Trophoblast cell (in vitro differentiated cells and primary cell): ENCODE measurements around the gene GLIPR2.

Experiments
- DNase-seq, 2 donors: peaks; one replicate each; pipeline ENCODE4 v3.0.0-alpha.2; 2016
- H2AFZ ChIP-seq: 2 replicates; pipeline ENCODE4 v1.6.1; 2013; ENCODE audit warnings: low read length, moderate library complexity, mild to moderate bottlenecking; ENCODE audit not compliant: insufficient read depth, poor library complexity
- H2AK5ac ChIP-seq: 2 replicates; pipeline ENCODE4 v1.6.1; 2013; ENCODE audit warnings: mild to moderate bottlenecking, low read length
- H2BK120ac ChIP-seq: 2 replicates; pipeline ENCODE4 v1.6.1; 2013; ENCODE audit warnings: low read length, mild to moderate bottlenecking, moderate library complexity; ENCODE audit not compliant: insufficient read depth, poor library complexity
- H2BK12ac ChIP-seq: 2 replicates; pipeline ENCODE4 v1.6.1; 2013; ENCODE audit warnings: mild to moderate bottlenecking, low read length, moderate library complexity
- H2BK5ac ChIP-seq: 2 replicates; pipeline ENCODE4 v1.6.1; 2013; ENCODE audit warnings: low read length, low read depth, moderate library complexity, mild to moderate bottlenecking; ENCODE audit not compliant: poor library complexity
- H3K14ac ChIP-seq: 2 replicates; pipeline ENCODE4 v1.6.1; 2013; ENCODE audit warnings: mild to moderate bottlenecking, low read length
- H3K18ac ChIP-seq: 2 replicates; pipeline ENCODE4 v1.6.1; 2013; ENCODE audit warnings: mild to moderate bottlenecking, low read length
- H3K23ac ChIP-seq: 2 replicates; pipeline ENCODE4 v1.6.1; 2013; ENCODE audit warnings: low read length
- H3K27ac ChIP-seq: 2 replicates; pipeline ENCODE4 v1.5.1; 2013; ENCODE audit warnings: low read depth, mild to moderate bottlenecking, inconsistent platforms, low read length, moderate library complexity
- H3K27me3 ChIP-seq: 2 replicates; pipeline ENCODE4 v1.6.1; 2013; ENCODE audit warnings: inconsistent platforms, mild to moderate bottlenecking, low read length, moderate library complexity; ENCODE audit not compliant: insufficient read depth
- H3K36me3 ChIP-seq, 2 experiments: 1 replicate in 1 of 2; 2 replicates in 1 of 2; pipeline ENCODE4 v1.6.1; 2013; ENCODE audit warnings: low read length in 2 of 2, mild to moderate bottlenecking in 2 of 2, moderate library complexity in 1 of 2; ENCODE audit not compliant: insufficient read depth in 2 of 2, control insufficient read depth in 1 of 2
- H3K4ac ChIP-seq: 2 replicates; pipeline ENCODE4 v1.6.1; 2013; ENCODE audit warnings: low read depth, mild to moderate bottlenecking, low read length, moderate library complexity
- H3K4me1 ChIP-seq, 2 experiments: 1 replicate in 1 of 2; 2 replicates in 1 of 2; pipeline ENCODE4 v1.6.1; 2013; ENCODE audit warnings: low read length in 2 of 2, mild to moderate bottlenecking in 2 of 2, moderate library complexity in 1 of 2; ENCODE audit not compliant: insufficient read depth in 2 of 2, control insufficient read depth in 1 of 2
- H3K4me2 ChIP-seq: 2 replicates; pipeline ENCODE4 v1.6.1; 2013; ENCODE audit warnings: inconsistent platforms, mild to moderate bottlenecking, low read length, moderate library complexity
- H3K4me3 ChIP-seq: 2 replicates; pipeline ENCODE4 v1.5.1; 2013; ENCODE audit warnings: mild to moderate bottlenecking, low read depth, low read length, inconsistent platforms
- H3K79me1 ChIP-seq: one replicate; pipeline ENCODE4 v1.6.1; 2013; ENCODE audit warnings: low read length
- H3K79me2 ChIP-seq: 2 replicates; pipeline ENCODE4 v1.6.1; 2013; ENCODE audit warnings: low read length, mild to moderate bottlenecking; ENCODE audit not compliant: control insufficient read depth, insufficient read depth, poor library complexity
- H3K9ac ChIP-seq: 2 replicates; pipeline ENCODE4 v1.6.1; 2013; ENCODE audit warnings: mild to moderate bottlenecking, low read length
- H3K9me3 ChIP-seq: 2 replicates; pipeline ENCODE4 v1.6.1; 2013; ENCODE audit warnings: low read depth, mild to moderate bottlenecking, control low read depth, inconsistent platforms, low read length; ENCODE audit not compliant: insufficient read depth
- H4K12ac ChIP-seq: 2 replicates; pipeline ENCODE4 v1.6.1; 2013; ENCODE audit warnings: low read depth, mild to moderate bottlenecking, low read length, moderate library complexity
- H4K8ac ChIP-seq: 2 replicates; pipeline ENCODE4 v1.6.1; 2013; ENCODE audit warnings: low read depth, mild to moderate bottlenecking, low read length, moderate library complexity
- H4K91ac ChIP-seq: one replicate; pipeline ENCODE4 v1.6.1; 2013; ENCODE audit warnings: low read depth, mild to moderate bottlenecking, low read length, moderate library complexity
- WGBS: extraction: QIAGEN DNeasy Blood & Tissue Kit; methylation state at CpG from one replicate; pipeline ENCODE4 v1.1.7; 2013; ENCODE audit warnings: missing lambda C conversion rate; ENCODE audit not compliant: insufficient read length, insufficient coverage; ENCODE audit errors: extremely low coverage; 5-methylcytosine and 5-hydroxymethylcytosine counted together

GLIPR2 gene

GRCh38 chr9:36121971-36122370 is 14.6 kb upstream of the GLIPR2 start:
- no peak for DNase-seq
- Histone ChIP-seq H3K27ac (no peak overlapping the region), H3K14ac (no peak overlapping the region), H3K4me3 (no peak overlapping the region), H2BK5ac (no peak overlapping the region), H3K4me2 (no peak overlapping the region), H3K9me3 (no peaks in the 10 kb centered on the region), H3K18ac (no peak overlapping the region), H2AK5ac (no peak overlapping the region), H2BK12ac (no peak overlapping the region), H3K36me3 (peaks cover 0 to 5% of the 10 kb centered on the region in 2 experiments), H3K23ac (no peak overlapping the region), H4K91ac (no peak overlapping the region), H3K79me2 (no peaks in the 10 kb centered on the region), H3K9ac (no peak overlapping the region), H4K12ac (no peak overlapping the region), H3K27me3 (no peaks in the 10 kb centered on the region), H3K79me1 (no peaks in the 10 kb centered on the region), H3K4me1 (no peaks in the 10 kb centered on the region), H4K8ac (no peak overlapping the region), H2AFZ (no peak overlapping the region), H2BK120ac (no peak overlapping the region), H3K4ac (no peak overlapping the region)
- WGBS: no CpG with 5 or more reads among the region's 7 CpGs

- H3K9ac ChIP-seq: no peak overlapping the region
- H3K27me3 ChIP-seq: no peaks in the 10 kb centered on the region
- H3K4ac ChIP-seq: no peak overlapping the region
- no peak overlapping the region for H3K18ac ChIP-seq
- no peak for DNase-seq
- H3K9me3 ChIP-seq: no peaks in the 10 kb centered on the region
- no peak overlapping the region for H4K12ac ChIP-seq
- H3K14ac ChIP-seq: no peak overlapping the region
- H3K79me1 ChIP-seq: no peaks in the 10 kb centered on the region
- H3K36me3 ChIP-seq: peaks cover 0 to 5% of the 10 kb centered on the region in 2 experiments
- H2BK120ac ChIP-seq: no peak overlapping the region
- no peak overlapping the region for H2BK12ac ChIP-seq
- no peak overlapping the region for H4K8ac ChIP-seq
- no peak overlapping the region for H3K4me3 ChIP-seq
- no peaks in the 10 kb centered on the region for H3K4me1 ChIP-seq
- H3K23ac ChIP-seq: no peak overlapping the region
- no peak overlapping the region for H3K4me2 ChIP-seq
- no peaks in the 10 kb centered on the region for H3K79me2 ChIP-seq
- no peak overlapping the region for H3K27ac ChIP-seq
- WGBS: no CpG with 5 or more reads among the region's 2 CpGs
- no peak overlapping the region for H2AK5ac ChIP-seq
- H2AFZ ChIP-seq: no peak overlapping the region
- H4K91ac ChIP-seq: no peak overlapping the region
- no peak overlapping the region for H2BK5ac ChIP-seq
Observed at GRCh38 chr9:36123515-36123914, 13.0 kb upstream of the GLIPR2 start.

GRCh38 chr9:36125062-36125855 is 11.3 kb upstream of the GLIPR2 start:
- Histone ChIP-seq H3K79me2 (no peaks in the 10 kb centered on the region), H3K23ac (no peak overlapping the region), H3K18ac (no peak overlapping the region), H2BK120ac (no peak overlapping the region), H3K14ac (no peak overlapping the region), H2AFZ (no peak overlapping the region), H3K79me1 (no peaks in the 10 kb centered on the region), H2BK12ac (no peak overlapping the region), H3K27ac (no peak overlapping the region), H3K9me3 (no peaks in the 10 kb centered on the region), H4K8ac (no peak overlapping the region), H3K4me3 (no peak overlapping the region), H3K27me3 (no peaks in the 10 kb centered on the region), H2AK5ac (no peak overlapping the region), H2BK5ac (no peak overlapping the region), H3K36me3 (peaks cover 0 to 5% of the 10 kb centered on the region in 2 experiments), H3K4me2 (no peak overlapping the region), H3K4me1 (no peaks in the 10 kb centered on the region), H3K4ac (no peak overlapping the region), H4K12ac (no peak overlapping the region), H3K9ac (no peak overlapping the region), H4K91ac (no peak overlapping the region)
- DNase-seq: no peak
- WGBS: no CpG with 5 or more reads among the region's 10 CpGs

- H2BK12ac ChIP-seq: no peak overlapping the region
- H3K14ac ChIP-seq: no peak overlapping the region
- no peaks in the 10 kb centered on the region for H3K79me2 ChIP-seq
- no peak overlapping the region for H3K4me2 ChIP-seq
- H4K8ac ChIP-seq: no peak overlapping the region
- H4K12ac ChIP-seq: no peak overlapping the region
- no peak overlapping the region for H3K23ac ChIP-seq
- H3K9me3 ChIP-seq: no peaks in the 10 kb centered on the region
- no peak overlapping the region for H3K9ac ChIP-seq
- no peak overlapping the region for H2AK5ac ChIP-seq
- H2AFZ ChIP-seq: no peak overlapping the region
- H3K79me1 ChIP-seq: no peaks in the 10 kb centered on the region
- no peak overlapping the region for H2BK120ac ChIP-seq
- WGBS: no CpG with 5 or more reads among the region's 7 CpGs
- H3K18ac ChIP-seq: no peak overlapping the region
- H3K4me3 ChIP-seq: no peak overlapping the region
- DNase-seq: no peak
- H2BK5ac ChIP-seq: no peak overlapping the region
- H3K36me3 ChIP-seq: peaks cover 0 to 5% of the 10 kb centered on the region in 2 experiments
- H3K27me3 ChIP-seq: no peaks in the 10 kb centered on the region
- H3K4ac ChIP-seq: no peak overlapping the region
- no peak overlapping the region for H4K91ac ChIP-seq
- H3K27ac ChIP-seq: no peak overlapping the region
- H3K4me1 ChIP-seq: no peaks in the 10 kb centered on the region
Observed at GRCh38 chr9:36126016-36126730, 10.4 kb upstream of the GLIPR2 start.
